GM19328 (cell line): ENCODE data around the gene MZF1.
"Not testable (repeated sequence)": the region's sequence is repeated elsewhere in the genome, so short reads cannot be mapped to it uniquely, and the experiment has no call there.

Source experiments
- ATAC-seq: cut with Tn5 transposase; IDR thresholded peaks from one replicate; pipeline ENCODE4 v1.9.1; 2021; ENCODE audit warnings: mild to moderate bottlenecking, moderate library complexity; ENCODE audit not compliant: unreplicated experiment

The MZF1 gene

GRCh38 chr19:58543826-58544590 is 29.1 kb downstream of the MZF1 start, which contains the start of gene TRIM28:
Gene TRIM28, plus strand, starts transcription at chr19:58544064. Its CDS starts 694 bp downstream, at chr19:58544758.
- peak; percentile 82 for ATAC-seq

GRCh38 chr19:58542641-58543372 is 30.3 kb downstream of the MZF1 start:
- not testable (repeated sequence) for ATAC-seq

GRCh38 chr19:58539169-58539559 is 34.0 kb downstream of the MZF1 start:
- not testable (repeated sequence) for ATAC-seq

- no peak for ATAC-seq
Measured at GRCh38 chr19:58538257-58539168, 34.6 kb downstream of the MZF1 start.

- no peak for ATAC-seq
Measured at GRCh38 chr19:58536852-58537798, 36.0 kb downstream of the MZF1 start.

- ATAC-seq: no peak
Measured at GRCh38 chr19:58535857-58536256, 37.3 kb downstream of the MZF1 start.

- ATAC-seq: no peak
Measured at GRCh38 chr19:58531034-58531840, 41.9 kb downstream of the MZF1 start.

GRCh38 chr19:58529405-58529804 is 43.7 kb downstream of the MZF1 start:
- ATAC-seq: no peak

GRCh38 chr19:58522709-58523108 is 50.4 kb downstream of the MZF1 start:
- ATAC-seq: no peak

- ATAC-seq: no peak
Measured at GRCh38 chr19:58521651-58522050, 51.5 kb downstream of the MZF1 start.

GRCh38 chr19:58520257-58520599 is 52.9 kb downstream of the MZF1 start:
- ATAC-seq: no peak

GRCh38 chr19:58519355-58520256 is 53.5 kb downstream of the MZF1 start, which contains the start of gene ZBTB45:
Gene ZBTB45, minus strand, starts transcription at chr19:58519810. Its CDS starts 2,137 bp downstream, at chr19:58517673.
- peak; percentile 74 for ATAC-seq

- ATAC-seq: no peak
Measured at GRCh38 chr19:58519087-58519354, 54.1 kb downstream of the MZF1 start.

GRCh38 chr19:58518256-58519086 is 54.7 kb downstream of the MZF1 start:
- ATAC-seq: no peak

GRCh38 chr19:58516964-58517833 is 55.9 kb downstream of the MZF1 start:
- ATAC-seq: no peak

- no peak for ATAC-seq
Measured at GRCh38 chr19:58516246-58516836, 56.8 kb downstream of the MZF1 start.
